HUDEP-2 (cell line): ENCODE measurements around the gene BPIFB6.

ENCODE experiments used
- DNase-seq, 76 experiments: peaks; one replicate each; lab custom pipeline; 2025; ENCODE audit not compliant: unreplicated experiment in 76 of 76; lab: John Stamatoyannopoulos, UW

BPIFB6 gene

DNA sequence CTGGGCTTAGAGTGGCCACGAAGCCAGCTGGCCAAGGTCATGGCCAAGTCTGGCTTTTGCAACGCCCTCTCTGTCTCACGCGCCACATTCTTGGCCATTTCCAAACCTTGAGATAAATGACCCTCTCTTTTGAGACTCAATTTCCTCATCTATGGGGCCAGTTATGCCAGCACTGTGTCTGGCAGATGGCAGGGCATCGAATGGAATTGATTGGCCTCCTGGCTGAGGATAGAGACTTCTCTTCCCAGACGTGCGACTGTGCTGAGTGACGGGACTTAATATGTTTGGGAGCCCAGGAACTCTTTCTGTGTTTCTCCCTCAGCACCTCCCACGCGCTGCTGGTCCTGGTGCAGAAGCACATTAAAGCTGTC is 16.3 kb upstream of the BPIFB6 start:
- DNase-seq: no peak

DNA sequence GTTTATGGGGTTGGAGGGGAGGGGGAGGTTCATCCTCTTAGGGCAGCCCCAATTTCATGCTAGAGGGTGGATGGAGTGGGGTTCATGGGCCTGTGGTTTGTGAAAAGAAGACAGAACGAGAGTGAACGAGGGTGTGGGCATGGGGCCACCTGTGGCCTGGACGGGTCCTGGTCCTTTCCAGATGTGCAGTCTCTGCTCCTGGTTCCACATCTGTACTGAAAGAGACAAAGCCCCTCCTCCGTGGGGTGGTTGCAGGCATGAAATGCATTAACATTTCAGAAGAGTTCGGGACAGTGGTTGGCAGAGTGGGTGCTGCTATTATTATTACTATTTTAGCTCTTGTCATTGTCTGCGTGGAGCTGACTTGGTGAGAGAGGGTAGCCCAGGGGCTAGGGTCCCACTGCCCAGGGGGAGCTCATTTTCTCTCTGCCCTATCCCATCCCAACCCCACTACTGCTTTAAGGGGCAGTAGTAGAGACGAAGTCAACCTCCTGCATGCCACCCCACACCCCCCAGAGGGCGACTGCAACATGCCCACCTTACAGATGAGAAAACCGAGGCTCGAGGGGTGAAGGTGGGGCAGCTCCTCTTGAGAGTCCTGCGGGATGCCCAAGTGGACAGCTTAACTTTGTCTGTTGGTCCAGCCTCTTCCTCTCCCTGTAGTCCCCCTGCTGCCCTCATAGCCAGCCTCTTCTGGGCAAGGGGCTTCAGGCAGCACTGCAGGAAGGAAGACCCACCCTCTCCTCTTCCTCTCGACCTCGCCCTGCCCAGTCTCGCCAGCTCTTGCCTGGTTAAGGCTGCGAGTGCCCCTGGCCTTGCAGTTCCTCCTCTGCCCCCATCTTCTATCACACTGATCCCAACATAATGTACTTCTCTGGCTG is 15.5 kb upstream of the BPIFB6 start:
- no peak for DNase-seq

GRCh38 chr20:33016581-33017109 is 14.8 kb upstream of the BPIFB6 start:
- DNase-seq: no peak

DNA sequence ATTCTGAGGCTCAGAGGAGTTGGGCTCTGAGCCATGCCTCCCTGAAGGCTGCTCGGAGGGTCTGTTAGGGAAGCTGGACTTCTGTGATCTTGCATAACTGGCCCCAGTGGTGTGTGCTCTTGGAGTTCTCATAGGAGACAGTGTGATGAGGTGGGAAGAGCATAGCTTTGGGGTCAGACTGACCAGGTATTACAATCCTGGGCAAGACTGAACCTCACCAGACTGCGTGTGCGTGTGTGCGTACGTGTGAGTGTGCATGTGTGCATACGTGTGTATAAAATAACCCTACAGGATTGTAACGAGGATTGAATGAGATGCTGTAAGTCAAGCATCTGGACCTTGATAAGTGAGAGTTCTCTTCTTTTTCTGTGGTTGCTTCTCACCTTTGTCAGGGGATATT is 13.9 kb upstream of the BPIFB6 start:
- no peak for DNase-seq

- no peak for DNase-seq
These were observed 13.1 kb upstream of the BPIFB6 start for GRCh38 chr20:33018169-33018931.

GRCh38 chr20:33019465-33020277 is 11.8 kb upstream of the BPIFB6 start:
- no peak for DNase-seq

DNA sequence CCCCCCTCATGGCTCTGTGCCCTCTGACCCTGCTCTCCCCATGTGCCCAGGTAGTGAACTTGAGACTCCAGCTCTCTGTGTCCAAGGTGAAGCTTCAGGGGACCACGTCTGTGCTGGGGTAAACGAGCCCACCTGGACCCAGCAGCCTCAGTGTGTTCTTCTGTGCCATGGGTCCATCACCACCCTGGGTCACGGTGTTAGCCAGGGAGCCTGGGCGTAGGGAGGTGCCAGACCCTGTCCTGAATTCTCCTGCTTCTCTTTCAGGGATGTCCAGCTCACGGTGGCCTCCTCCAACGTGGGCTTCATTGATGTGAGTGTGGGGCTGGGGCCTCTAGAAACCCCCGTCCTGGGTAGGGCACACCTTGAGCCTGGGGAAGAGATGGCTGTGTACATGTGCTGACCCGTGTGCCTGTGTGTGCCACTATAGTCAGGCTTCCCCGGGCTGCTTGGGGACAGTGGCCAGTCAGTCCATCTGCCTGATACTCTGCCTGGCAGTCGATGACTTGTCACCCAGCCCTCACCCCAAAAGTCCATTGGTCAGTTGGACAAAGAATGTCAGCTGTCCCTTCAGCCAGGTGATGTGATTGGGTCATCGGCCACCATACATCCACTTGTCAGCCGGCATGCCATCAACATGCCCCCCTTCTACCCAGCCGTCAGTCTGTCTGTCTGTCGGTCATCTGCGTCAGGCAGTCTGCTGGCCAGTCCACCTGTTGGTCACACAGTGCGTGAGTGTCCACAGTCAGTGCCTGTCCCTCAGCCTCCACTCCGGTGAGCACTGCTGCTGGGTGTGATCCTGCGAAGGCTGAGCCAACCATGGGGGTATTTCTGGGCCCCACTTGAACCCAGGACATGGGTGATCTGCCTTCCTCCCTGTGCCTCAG is 10.9 kb upstream of the BPIFB6 start:
- DNase-seq: no peak

DNA sequence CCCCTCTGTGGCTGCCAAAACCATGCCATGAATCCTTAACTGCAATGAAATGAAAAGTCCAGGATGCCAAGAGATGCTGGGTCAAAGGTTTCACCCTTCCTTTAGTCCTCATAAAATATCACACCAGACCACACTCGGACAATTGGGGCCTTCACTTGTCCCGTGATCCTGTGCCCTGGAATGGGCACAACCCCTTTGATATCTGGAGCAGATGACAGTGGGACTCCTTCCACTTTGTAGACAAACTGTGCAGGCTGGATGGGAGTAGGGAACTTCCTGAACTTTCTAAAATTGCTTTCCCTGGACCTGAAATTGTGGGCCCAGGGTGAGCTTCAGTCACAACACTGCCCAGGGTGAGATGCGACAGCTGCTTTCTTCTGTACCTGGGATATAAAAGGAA is 9.6 kb upstream of the BPIFB6 start:
- DNase-seq: no peak

GRCh38 chr20:33022289-33022688 is 9.2 kb upstream of the BPIFB6 start:
- DNase-seq: no peak

DNA sequence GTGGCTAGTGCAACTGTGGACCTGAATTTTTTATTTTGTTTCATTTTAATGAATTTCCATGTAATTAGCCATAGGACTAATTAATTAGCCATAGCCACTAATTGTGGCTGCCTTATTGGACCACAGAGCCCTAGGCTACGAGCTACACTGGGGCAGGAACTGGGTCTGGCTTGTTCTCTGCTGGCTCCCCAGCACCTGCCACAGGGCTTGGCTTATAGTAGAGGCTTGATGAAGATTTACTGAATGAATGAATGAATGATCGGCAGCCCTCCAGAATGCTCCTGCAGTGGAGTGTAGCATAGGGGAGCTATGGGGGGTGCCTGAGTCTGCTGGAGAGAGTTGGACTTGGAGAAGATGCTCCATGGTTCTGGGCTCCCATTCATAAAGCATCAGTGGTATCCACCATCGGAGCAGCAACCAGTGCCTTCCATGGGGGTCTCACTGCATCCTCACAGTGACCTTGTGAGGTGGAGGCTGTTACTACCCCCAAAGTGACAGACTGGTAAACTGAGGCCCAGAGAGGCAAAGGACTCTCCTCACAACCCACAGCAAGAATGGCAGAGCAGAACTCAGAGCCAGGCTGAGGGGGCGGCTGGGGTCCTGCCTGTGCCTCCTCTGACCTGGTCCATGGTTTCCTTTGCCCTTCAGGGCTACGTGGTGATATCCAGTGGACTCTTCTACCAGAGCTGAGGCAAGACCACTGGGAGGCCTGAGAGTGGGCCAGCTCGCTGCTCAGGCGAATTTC is 8.6 kb upstream of the BPIFB6 start:
- DNase-seq: no peak

DNA sequence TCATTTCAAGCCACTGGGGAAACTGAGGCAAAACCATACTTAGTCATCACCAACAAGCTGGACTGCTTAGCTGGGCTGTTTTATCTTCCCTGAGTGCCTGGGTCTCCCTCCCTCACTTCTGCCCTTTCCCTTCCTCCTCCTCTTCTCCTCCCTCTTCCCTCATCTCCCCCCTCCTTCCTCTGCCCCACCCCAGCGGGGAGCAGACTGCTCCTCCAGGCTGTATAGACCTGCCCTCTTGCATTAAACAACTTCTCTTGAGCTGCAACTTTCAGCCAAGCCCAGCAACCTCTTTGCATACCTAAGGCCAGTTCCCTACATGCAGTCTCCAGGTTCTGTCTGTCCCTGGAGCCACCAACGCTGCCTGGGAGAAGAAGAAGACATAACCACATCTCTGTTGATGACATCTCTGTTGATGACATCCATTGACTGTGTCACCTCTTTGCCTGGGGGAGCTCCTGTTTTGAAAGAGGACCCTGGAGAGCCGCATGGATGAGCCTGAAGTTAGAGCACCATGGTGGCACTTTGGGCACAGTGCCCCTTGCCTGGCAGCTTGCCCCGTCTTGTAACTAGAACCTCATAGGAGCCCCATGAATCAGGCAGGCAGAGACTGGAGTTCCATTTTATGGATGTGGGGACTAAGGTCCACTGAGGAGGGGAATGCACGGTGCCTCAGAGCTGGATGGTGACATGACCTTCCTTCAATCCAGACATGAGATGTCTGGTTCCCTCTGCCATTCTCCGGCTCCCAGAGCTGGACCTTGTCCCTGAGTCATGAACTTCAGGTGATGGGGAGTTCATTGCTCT is 7.8 kb upstream of the BPIFB6 start:
- DNase-seq: no peak

GRCh38 chr20:33024243-33024560 is 7.2 kb upstream of the BPIFB6 start:
- no peak for DNase-seq

GRCh38 chr20:33024609-33025317 is 6.7 kb upstream of the BPIFB6 start:
- DNase-seq: no peak

- no peak for DNase-seq
These were observed 6.1 kb upstream of the BPIFB6 start for GRCh38 chr20:33025318-33025876.

DNA sequence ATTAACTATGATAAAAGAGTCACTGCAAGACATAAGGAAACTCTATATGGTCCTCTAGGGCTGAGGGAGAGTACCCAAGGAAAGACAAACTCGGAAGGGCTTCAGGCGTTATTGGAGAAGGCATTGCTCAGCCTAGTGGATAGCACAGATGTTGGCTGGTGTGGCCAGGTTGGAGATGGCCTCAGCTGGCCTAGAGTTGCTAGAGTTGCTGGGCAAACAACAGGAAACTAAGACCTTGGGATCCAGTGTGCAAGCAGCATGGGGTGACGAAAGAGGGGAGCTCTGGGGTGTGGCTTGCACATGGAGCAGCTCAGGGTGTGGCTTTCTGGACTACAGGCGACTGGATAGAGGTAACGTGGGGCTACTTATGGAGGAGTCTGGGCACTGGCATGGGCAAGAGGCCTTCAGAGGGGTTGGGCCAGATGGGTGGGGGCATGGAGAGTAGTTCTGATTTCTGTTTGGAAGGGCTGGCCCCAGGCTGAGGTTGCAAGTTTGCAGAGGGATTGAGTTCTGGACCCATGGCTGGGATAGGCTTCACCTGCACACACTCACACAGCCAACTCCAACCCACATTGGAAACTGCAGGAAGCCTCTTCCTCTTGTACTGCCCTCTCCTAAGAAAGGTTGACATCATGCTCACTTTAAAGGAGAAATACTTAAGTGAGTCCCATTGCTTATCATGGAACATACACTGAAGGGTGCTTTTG is 5.2 kb upstream of the BPIFB6 start:
- no peak for DNase-seq

GRCh38 chr20:33026779-33027759 is 4.4 kb upstream of the BPIFB6 start:
- DNase-seq: no peak
